Activated T-helper 17 cell treated with anti-CD3 and anti-CD28 coated beads, Interleukin-2, amount 50 U/mL, for 72 hours (primary cell): ENCODE measurements around the gene USF1. TPM values are rescaled to one million over a fixed set of nuclear protein-coding genes. Genes with fewer than 3 reads are reported as not detected.
"Not testable (repeated sequence)": the region's sequence is repeated elsewhere in the genome, so short reads cannot be mapped to it uniquely, and the experiment has no call there.

Experiments used
- ATAC-seq: fragments of 150-1000 bp; cut with Tn5 transposase; replicated peaks from 2 replicates; pipeline ENCODE4 v1.10.0; 2021; ENCODE audit warnings: mild to moderate bottlenecking, moderate library complexity
- H3K27ac Mint-ChIP-seq: one replicate; pipeline ENCODE4 v1.8.0; 2022; ENCODE audit warnings: mixed read lengths
- H3K27me3 Mint-ChIP-seq: one replicate; pipeline ENCODE4 v1.8.0; 2022; ENCODE audit warnings: mixed read lengths
- H3K36me3 Mint-ChIP-seq: one replicate; pipeline ENCODE4 v1.8.0; 2022; ENCODE audit warnings: low read depth, mild to moderate bottlenecking, mixed read lengths
- H3K4me1 Mint-ChIP-seq: one replicate; pipeline ENCODE4 v1.8.0; 2022; ENCODE audit warnings: mixed read lengths
- H3K4me3 Mint-ChIP-seq: one replicate; pipeline ENCODE4 v1.8.0; 2022; ENCODE audit warnings: mild to moderate bottlenecking, mixed read lengths
- H3K9me3 Mint-ChIP-seq: one replicate; pipeline ENCODE4 v1.8.0; 2022; ENCODE audit warnings: mixed read lengths
- total RNA-seq, 2 donors: library from RNA; stranded (reverse); gene quantifications; one replicate each; pipeline ENCODE4 v1.2.3, GENCODE V29; 2022

The USF1 gene
- total RNA-seq, 2 donors from 2014 or later: 51.6 to 66.9 TPM

GRCh38 chr1:161022432-161022831 is 23.3 kb downstream of the USF1 start:
- peak overlapping the region; percentile 92 for H3K27ac Mint-ChIP-seq
- peaks cover 49% of the 10 kb centered on the region for H3K36me3 Mint-ChIP-seq
- not testable (repeated sequence) for H3K27me3 Mint-ChIP-seq, H3K9me3 Mint-ChIP-seq, ATAC-seq
- peak overlapping the region; percentile 95 for H3K4me3 Mint-ChIP-seq
- peaks cover 40% of the 10 kb centered on the region for H3K4me1 Mint-ChIP-seq

DNA sequence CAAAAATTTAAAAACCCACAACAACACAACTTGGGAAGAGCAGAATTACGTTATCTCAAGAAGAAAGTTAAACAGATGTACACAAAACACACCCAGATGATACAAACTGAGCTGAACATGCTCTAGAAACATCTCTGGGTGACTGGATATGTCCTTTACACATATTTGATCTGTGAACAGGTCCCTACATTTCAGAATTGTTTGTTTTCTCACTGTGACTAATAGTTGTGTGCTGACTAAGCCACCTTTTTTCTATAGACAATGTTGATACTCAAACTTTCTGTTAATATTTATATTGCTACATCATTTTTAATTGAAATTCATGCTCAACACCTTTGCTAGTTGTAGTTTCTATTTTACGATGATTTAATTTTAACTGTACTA is 23.8 kb downstream of the USF1 start:
- Mint-ChIP-seq H3K4me1 (peaks cover 37% of the 10 kb centered on the region), H3K27me3 (no peaks in the 10 kb centered on the region), H3K4me3 (peak overlapping the region; percentile 95), H3K36me3 (peaks cover 45% of the 10 kb centered on the region), H3K9me3 (no peaks in the 10 kb centered on the region), H3K27ac (peak overlapping the region; percentile 92)
- ATAC-seq: peak; percentile 43

DNA sequence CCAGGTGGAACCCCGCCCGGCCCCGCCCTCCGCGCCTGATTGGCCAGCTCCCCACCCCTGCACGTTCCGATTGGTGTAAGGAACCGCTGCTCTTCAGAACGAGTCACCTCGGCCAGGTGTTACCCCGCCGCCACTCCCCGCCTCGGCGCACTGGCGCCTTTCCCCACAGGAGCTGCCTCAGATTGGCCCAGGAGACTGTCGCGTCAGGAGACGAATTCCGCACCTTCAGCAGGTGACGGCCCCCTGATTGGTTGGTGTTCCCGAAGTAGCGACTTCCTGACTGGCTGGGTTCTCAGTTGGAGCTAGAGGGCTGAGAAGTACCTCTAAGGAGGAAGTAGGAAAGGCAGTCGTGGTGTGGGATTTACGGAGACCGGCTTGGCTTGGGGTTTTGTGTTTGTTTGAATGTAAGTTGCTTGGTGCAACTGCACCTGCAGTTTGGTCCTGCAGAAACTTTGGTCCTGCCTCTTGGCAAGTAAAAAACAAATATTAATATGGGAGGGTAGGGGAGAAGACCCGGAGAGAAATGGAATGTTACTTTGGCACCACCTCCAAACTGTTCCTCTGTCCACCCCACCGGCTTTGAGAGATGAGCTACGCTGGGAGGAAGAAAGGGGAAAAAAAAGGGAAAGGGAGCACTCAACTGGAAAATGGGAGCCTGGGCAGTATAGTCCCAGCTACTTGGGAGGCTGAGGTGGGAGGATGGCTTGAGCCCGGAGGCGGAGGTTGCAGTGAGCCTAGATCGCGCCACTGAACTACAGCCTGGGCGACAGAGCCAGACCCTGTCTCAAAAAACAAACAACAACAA is 24.4 kb downstream of the USF1 start:
- Mint-ChIP-seq H3K27me3 (no peaks in the 10 kb centered on the region), H3K9me3 (no peaks in the 10 kb centered on the region), H3K36me3 (peaks cover 41% of the 10 kb centered on the region), H3K4me1 (peaks cover 33% of the 10 kb centered on the region), H3K27ac (peak overlapping the region; percentile 92), H3K4me3 (peak overlapping the region; percentile 95)
- peak; percentile 88 for ATAC-seq

- Mint-ChIP-seq H3K36me3 (peaks cover 41% of the 10 kb centered on the region), H3K4me3 (peak within 1 kb of the TSS; percentile 95), H3K27me3 (no peaks in the 10 kb centered on the region), H3K27ac (peak within 1 kb of the TSS; percentile 92), H3K9me3 (no peaks in the 10 kb centered on the region), H3K4me1 (peaks cover 33% of the 10 kb centered on the region)
- ATAC-seq: peak; percentile 61
Measured at GRCh38 chr1:161020509-161021164, 25.1 kb downstream of the USF1 start, which contains the start of gene F11R. Gene F11R (minus strand): TSS chr1:161021152. CDS start chr1:161021073, 79 bp downstream.

DNA sequence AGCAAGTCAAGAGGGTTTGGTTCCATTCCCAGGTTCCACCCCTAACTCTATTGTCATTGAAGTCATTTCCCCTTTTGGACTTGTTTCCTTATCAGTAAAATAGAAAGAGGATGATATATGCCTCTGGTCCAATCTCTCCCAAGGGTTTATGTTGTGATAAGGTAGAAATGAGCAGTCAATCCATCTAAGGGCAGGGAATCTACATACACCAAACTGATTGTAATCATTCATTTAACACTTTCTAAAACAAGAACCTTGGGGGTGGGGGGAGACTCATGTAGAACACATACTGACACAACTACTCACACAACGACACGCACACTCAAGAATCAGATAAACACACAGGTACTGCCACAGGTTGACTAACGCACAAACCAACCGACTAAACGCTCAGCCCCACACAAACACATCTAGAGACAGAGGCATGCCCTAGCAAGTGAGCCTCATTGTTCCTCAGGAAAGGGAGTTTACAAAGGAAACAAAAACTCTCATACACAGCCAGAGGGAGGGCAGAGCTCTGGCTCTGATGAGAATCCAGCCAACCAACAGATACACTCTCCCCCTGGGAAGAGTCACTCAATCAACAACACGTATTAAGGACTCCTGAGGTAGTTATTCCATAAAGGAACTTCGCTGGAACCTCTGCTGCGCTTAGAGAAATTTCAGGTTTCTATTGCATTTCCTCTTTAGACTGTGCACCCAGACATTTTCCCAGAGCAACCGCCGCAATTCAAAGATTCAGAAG is 25.9 kb downstream of the USF1 start:
- Mint-ChIP-seq H3K4me3 (peak overlapping the region; percentile 95), H3K9me3 (no peaks in the 10 kb centered on the region), H3K27me3 (no peaks in the 10 kb centered on the region), H3K27ac (peak overlapping the region; percentile 92), H3K36me3 (peaks cover 41% of the 10 kb centered on the region), H3K4me1 (peaks cover 26% of the 10 kb centered on the region)
- peak; percentile 22 for ATAC-seq

DNA sequence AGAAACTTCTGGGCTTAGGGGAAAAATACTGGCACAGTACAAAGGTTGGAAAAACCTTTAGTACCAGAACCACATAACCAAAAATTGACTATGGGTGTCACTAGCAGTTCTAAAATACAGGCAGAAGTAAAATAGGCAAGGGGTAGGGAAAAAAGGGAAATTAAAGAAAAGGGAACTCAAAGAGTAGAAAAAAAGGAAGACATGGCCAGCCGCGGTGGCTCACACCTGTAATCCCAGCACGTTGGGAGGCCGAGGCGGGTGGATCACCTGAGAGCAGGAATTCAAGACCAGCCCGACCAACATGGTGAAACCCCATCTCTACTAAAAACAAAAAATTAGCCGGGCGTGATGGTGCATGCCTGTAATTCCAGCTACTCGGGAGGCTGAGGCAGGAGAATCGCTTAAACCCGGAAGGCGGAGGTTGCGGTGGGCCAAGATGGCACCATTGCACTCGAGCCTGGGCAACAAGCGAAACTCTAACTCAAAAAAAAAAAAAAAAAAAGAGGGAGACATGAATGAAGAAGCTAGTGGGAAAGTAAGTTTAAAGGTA is 26.6 kb downstream of the USF1 start:
- H3K36me3 Mint-ChIP-seq: peaks cover 43% of the 10 kb centered on the region
- H3K27me3 Mint-ChIP-seq, ATAC-seq, H3K9me3 Mint-ChIP-seq: not testable (repeated sequence)
- peak overlapping the region; percentile 92 for H3K27ac Mint-ChIP-seq
- H3K4me3 Mint-ChIP-seq: peak overlapping the region; percentile 95
- peaks cover 25% of the 10 kb centered on the region for H3K4me1 Mint-ChIP-seq

- Mint-ChIP-seq H3K4me3 (peak overlapping the region; percentile 95), H3K27me3 (no peaks in the 10 kb centered on the region), H3K9me3 (no peaks in the 10 kb centered on the region), H3K4me1 (peaks cover 31% of the 10 kb centered on the region), H3K36me3 (peaks cover 49% of the 10 kb centered on the region), H3K27ac (peak overlapping the region; percentile 92)
- no peak for ATAC-seq
Measured at GRCh38 chr1:161018631-161018930, 27.2 kb downstream of the USF1 start.

DNA sequence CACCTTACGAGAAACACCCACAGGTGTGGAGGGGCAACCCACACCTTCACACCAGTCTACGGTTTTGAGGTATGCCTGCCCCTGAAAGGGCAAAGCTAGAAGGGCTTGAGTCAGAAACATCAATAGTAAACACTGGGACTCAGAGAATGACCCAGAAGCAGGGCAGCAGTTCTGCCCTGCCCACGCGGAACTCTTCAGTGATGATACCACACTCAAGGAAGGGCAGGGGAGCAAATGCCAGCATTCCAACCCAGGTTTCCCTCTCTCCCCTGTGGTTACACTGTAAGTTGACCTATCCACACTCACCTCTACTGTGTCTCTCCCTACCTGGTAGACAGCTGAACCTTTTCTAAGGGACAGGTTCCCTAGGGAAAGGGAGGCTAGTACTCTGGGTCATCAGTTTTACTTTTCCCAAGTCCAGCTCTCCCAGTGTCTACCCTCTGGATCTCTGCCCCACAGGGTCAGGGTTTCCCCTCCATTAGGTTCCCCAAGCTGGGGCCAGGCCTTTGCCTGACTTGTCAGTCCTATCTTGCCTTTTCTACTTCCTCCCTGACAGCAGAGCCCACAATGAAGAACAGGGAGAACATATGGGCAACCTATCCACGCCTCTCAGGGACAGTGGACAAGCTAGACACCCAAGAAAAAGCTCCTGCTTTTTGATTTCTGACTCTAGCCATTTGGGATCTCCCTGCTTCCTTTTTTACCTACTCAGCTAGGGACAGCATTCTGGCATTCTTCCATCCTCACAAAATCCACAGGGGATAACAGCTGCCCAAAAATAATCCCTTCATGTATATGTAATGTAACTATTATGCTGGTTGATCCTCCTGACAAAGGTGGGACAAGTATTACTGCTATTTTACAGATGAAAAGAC is 27.8 kb downstream of the USF1 start:
- ATAC-seq: no peak
- Mint-ChIP-seq H3K27ac (peak overlapping the region; percentile 34), H3K4me3 (peak overlapping the region; percentile 95), H3K4me1 (peaks cover 37% of the 10 kb centered on the region), H3K27me3 (no peaks in the 10 kb centered on the region), H3K9me3 (no peaks in the 10 kb centered on the region), H3K36me3 (peaks cover 55% of the 10 kb centered on the region)

DNA sequence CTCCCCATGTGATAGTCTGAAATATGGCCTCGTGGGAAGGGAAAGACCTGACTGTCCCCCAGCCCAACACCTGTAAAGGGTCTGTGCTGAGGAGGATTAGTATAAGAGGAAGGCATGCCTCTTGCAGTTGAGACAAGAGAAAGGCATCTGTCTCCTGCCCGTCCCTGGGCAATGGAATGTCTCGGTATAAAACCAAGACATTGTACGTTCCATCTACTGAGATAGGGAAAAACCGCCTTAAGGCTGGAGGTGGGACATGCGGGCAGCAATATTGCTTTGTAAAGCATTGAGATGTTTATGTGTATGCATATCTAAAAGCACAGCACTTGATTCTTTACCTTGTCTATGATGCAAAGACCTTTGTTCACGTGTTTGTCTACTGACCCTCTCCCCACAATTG is 28.6 kb downstream of the USF1 start:
- Mint-ChIP-seq H3K4me3 (peak overlapping the region; percentile 95), H3K36me3 (peaks cover 56% of the 10 kb centered on the region), H3K4me1 (peaks cover 37% of the 10 kb centered on the region)
- not testable (repeated sequence) for H3K27ac Mint-ChIP-seq, ATAC-seq, H3K27me3 Mint-ChIP-seq, H3K9me3 Mint-ChIP-seq

- peaks cover 60% of the 10 kb centered on the region for H3K36me3 Mint-ChIP-seq
- not testable (repeated sequence) for ATAC-seq, H3K27ac Mint-ChIP-seq, H3K4me3 Mint-ChIP-seq, H3K9me3 Mint-ChIP-seq, H3K27me3 Mint-ChIP-seq
- H3K4me1 Mint-ChIP-seq: peaks cover 41% of the 10 kb centered on the region
Measured at GRCh38 chr1:161016683-161017082, 29.1 kb downstream of the USF1 start.

- Mint-ChIP-seq H3K9me3 (no peaks in the 10 kb centered on the region), H3K27me3 (no peaks in the 10 kb centered on the region), H3K36me3 (peaks cover 44% of the 10 kb centered on the region), H3K27ac (peak overlapping the region; percentile 95), H3K4me1 (peaks cover 28% of the 10 kb centered on the region), H3K4me3 (peak overlapping the region; percentile 86)
- ATAC-seq: peak; percentile 90
Measured at GRCh38 chr1:161013488-161014230, 32.1 kb downstream of the USF1 start.

- Mint-ChIP-seq H3K4me1 (peaks cover 24% of the 10 kb centered on the region), H3K36me3 (peaks cover 39% of the 10 kb centered on the region), H3K27me3 (no peaks in the 10 kb centered on the region), H3K4me3 (peak overlapping the region; percentile 86), H3K9me3 (no peaks in the 10 kb centered on the region), H3K27ac (peak overlapping the region; percentile 95)
- ATAC-seq: no peak
Measured at GRCh38 chr1:161013131-161013487, 32.7 kb downstream of the USF1 start.

GRCh38 chr1:161012420-161012819 is 33.4 kb downstream of the USF1 start:
- Mint-ChIP-seq H3K27ac (no peak overlapping the region), H3K36me3 (peaks cover 33% of the 10 kb centered on the region), H3K4me1 (peaks cover 24% of the 10 kb centered on the region), H3K27me3 (no peaks in the 10 kb centered on the region), H3K4me3 (no peak overlapping the region), H3K9me3 (no peaks in the 10 kb centered on the region)
- no peak for ATAC-seq
